HG02798 (cell line): Measurements from ENCODE around the gene PAFAH2.
A peak's percentile ranks its signal among the peaks of the same experiment; 100 is the strongest.

Experiments
- ATAC-seq: cut with Tn5 transposase; IDR thresholded peaks from one replicate; pipeline ENCODE4 v1.9.1; 2021; ENCODE audit warnings: mild to moderate bottlenecking; ENCODE audit not compliant: unreplicated experiment, poor library complexity

Gene PAFAH2

GRCh38 chr1:25997828-25998761 is at the start of gene PAFAH2:
TSS of gene PAFAH2 (minus strand) at chr1:25998063. CDS start at chr1:25990816, 7,247 bp downstream.
- peak; percentile 97 for ATAC-seq

DNA sequence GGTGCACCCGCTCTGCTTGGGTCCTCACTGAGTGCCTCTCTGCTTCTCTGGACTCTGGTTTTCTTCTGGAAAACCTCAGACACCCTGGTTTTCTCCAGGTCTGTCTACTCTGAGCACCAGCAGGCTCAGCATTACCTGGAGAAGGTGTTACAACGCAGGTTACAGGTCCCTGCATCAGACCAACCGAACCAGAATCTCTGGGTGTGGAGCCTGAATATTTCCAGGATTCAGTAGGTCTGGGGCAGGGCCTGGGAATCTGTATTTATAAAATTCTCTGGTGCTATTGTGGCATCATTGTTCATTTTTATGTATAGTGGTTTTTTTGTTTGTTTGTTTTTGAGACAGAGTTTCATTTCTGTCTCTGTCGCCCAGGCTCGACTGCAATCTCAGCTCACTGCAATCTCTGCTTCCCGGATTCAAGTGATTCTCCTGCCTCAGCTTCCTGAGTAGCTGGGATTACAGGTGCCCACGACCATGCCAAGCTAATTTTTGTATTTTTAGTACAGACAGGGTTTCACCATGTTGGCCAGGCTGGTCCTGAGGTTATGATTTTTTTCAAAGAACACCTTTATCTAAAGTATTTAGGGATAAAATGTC is 49.5 kb upstream of the PAFAH2 start:
- no peak for ATAC-seq

- no peak for ATAC-seq
Observed at GRCh38 chr1:26046246-26047095, 48.6 kb upstream of the PAFAH2 start.

DNA sequence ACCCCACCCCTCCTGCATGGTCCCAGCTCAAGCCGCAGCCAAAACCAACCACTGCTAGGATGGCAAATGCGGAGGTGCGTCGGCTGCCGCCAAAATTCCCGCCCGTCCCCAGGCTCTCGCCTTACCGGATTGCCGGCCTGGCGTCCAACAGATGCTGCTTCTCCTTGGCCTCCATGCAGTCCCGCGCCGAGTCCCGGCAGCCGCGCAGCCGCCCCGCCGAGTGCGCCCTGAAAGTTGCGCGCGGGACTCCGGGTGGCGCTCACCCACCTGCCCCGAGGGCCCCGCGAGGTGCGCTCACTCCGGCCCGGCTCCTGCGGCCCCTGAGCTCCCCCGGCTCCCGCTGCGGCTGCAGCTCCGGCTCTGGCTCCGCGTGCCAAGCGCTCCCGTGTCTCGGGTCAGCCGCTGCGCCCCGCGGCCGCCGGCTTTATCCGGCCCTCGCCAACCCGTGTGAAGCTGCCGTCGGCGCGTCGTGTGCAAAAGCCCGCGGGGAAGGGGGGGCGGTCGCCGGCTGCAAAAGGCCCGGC is 47.9 kb upstream of the PAFAH2 start, which contains the start of gene SLC30A2:
Gene SLC30A2 (minus strand): TSS at position 397 of the 524 bp plus-strand sequence. CDS start 222 bp downstream, at position 175.
- ATAC-seq: no peak

DNA sequence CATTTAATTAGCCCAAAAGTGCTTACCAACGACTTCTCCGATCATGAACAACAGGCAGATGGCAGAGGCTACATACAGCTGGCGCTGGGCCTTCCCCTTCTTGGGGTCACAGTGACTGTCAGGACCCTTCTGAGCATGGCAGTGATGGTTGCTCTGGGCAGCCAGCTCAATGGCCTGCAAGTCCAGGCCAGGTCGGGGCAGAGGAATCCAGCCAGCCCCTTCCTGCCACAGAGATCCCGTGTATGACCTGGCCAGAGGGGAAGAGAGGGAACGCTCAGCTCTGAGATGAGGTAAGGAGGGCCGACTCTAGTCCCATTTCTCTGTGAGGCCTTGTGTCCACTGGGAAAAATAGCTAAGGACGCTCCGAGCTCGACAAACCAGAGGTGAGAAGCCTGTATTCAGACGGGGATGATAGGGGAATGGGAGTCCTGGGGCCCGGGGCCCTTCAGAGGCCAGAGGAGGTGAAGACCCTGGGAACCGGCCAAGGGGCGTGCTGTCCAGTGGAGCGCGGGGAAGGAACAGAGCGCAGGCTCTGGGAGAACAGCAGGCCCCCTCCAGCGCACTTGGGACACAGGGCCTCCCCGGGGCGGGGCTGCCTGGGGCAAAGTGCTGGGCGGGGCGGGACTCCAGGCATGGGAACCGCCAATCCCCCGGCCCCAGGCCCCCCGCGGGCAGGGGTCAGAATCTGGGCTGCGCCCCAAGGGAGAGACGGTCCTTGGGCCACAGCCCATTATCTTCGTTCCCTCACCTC is 47.3 kb upstream of the PAFAH2 start:
- ATAC-seq: no peak

DNA sequence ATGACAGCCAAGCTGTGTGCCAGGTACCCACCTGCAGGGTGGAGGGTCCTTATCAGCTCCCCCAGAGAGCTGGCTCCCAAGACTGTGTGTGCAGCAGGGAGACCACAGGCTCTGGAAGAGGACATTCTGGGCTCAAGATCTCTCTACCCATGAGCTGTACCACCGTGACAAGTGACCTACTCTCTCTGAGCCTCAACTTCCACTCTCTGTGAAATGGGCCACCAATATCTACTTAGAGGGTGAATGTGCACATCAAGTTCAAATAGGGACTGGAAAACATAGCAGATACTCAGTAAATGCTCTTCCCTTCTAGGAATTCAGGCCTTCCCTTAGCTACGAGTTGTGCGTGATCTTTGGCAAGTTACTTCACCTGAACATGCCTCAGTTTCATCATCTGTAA is 46.6 kb upstream of the PAFAH2 start:
- ATAC-seq: no peak

GRCh38 chr1:26043765-26044164 is 45.9 kb upstream of the PAFAH2 start:
- ATAC-seq: no peak

DNA sequence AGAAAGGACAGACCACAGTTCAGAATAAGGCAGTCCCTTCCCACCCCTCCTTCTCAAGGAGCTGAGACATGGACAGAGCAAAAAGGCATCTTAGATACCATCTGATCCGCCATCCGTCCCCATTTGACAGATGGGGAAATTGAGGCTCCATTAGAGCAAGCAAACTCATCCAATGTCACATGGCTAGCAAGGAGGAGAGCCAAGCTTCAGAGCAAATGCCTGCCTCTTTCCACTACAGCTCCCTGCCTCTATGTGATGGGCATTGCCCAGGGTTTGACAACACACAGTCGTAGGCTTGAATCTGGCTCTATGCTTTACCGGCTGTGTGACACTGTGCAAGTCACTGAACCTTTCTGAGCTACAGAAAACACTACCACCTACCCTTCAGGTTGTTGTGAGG is 44.1 kb upstream of the PAFAH2 start:
- no peak for ATAC-seq

- no peak for ATAC-seq
Observed at GRCh38 chr1:26041401-26041800, 43.5 kb upstream of the PAFAH2 start.

DNA sequence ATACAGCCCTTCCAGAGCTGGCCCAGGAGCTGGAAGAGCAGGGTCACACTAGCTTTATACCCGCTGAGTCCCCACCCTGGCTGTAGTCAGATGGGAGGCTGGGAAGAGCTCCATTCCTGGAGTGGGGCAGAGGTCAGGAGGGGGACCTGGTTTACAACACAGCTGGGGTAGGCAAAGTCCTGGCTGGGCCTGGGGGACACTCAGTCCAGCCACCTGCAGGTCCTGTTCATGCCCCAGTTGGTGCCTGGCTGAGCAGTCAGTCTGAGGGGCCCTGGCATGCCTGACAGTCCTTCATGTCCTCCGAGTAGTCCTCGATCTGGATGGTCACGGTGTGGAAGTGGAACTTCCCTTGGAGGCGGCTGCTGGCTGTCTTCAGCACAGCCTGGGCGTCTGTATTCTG is 41.0 kb upstream of the PAFAH2 start:
- no peak for ATAC-seq

- no peak for ATAC-seq
Observed at GRCh38 chr1:26038477-26038876, 40.6 kb upstream of the PAFAH2 start.

DNA sequence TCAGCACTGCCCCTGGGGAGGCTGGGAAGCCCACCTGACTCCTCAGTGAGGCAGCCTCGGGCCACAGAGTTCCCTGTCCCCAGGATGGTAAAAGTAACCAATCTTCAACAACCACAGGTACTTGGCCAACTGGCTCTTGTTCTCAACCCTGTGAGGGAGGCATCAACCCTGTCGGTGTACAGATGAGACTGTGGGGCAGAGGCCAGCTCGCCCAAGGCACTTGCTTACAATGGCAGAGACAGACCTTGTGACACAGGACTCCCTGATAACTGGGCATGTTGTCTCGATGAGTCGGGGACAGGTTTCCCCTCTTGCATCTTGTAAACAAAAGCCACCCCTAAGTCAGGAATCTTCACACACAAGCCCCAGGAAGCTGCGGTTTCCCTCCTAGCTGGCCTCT is 40.0 kb upstream of the PAFAH2 start:
- no peak for ATAC-seq

DNA sequence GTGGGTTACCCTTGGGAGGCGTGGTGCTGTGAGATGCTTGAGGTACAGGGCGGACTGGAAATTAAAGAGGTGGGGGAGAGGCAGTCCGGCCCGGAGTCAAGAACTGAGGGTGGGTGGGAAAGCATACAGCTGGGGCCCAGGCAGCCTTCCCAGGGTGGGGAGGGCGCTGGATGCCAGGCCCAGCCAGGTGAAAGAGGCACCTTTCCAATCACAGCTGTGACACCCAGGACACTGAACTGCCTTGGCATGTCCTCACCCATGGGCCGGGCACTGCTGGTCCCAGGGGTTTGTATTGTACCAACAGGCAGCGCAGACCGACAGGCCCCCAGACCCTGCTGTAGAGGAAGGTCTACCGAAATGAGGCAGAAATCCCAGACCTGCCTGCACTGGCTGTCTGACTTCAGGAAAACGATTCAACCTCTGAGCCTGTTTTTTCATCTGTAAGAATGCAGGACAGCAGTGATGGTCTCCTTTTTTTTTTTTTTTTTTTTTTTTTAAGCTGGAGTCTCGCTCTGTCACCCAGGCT is 39.0 kb upstream of the PAFAH2 start:
- no peak for ATAC-seq

GRCh38 chr1:26035959-26036755 is 38.3 kb upstream of the PAFAH2 start:
- ATAC-seq: peak; percentile 70

DNA sequence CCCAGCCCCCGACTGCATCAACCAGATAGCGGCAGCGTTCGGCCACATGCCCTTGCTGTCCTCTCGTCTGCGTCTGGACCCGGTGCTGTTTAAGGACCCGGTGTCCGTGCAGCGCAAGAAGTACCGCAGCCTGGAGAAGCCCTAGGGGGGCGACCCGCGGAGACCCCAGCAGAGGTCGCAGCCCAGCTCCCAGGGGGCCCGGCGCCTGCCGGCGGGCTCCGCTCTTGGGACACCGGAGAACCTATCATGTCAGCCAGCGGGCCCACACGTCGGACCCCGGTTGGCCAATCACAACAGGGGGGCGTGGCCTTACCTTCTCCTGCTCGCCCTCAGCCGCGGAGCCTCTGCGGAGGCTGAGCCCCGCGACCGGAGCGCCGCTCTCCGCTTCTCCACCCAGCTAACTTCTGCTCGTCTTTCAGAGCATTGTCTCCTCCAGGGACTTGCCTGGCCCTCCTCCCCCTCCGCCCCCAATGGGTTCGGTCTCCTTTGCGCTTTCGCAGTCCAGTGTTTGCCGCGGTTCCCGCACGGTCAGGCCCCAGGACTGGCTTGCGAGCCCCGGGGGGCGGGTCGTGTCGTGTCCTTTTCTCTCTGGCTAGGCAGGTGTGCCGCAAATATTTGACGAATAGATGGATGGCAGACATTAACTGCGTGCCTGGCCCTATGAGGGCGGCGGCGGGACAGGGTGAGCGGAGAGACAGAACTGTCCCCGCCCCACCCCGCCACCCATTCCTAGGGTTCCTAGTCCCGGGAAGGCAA is 37.5 kb upstream of the PAFAH2 start:
- peak; percentile 91 for ATAC-seq

DNA sequence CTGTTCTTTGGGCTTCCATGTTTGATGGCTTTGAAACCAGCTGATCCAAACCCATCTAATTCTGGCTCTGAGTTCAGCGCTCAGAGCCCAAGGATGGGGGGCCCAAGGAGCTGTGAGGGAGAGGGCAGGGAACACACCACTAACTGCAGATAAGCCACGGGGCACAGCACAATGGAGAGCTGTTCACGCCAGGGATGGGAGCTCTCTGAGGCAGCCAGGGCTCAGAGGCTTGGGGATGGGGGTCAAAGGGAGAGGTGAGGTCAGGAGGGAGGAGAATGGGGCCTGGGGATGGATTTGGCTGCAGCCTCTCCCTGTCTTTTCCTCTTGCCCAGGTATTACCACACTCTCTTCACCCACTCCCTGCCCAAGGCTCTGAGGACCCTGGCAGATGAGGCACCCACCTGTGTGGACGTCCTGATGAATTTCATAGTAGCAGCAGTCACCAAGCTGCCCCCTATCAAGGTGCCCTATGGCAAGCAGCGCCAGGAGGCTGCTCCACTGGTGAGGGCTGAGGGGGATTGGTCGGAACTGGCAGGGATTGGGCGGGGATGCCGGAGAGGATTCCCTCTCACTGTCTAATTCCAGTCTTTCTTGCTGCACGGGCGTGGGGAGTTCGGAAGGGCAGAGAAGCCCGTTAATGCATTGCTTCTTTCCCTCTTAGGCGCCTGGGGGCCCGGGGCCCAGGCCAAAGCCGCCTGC is 36.8 kb upstream of the PAFAH2 start:
- ATAC-seq: no peak

GRCh38 chr1:26032656-26033357 is 34.9 kb upstream of the PAFAH2 start:
- no peak for ATAC-seq
